Endothelial cell of umbilical vein (primary cell): ENCODE results near the gene NDUFA11. TPM values are rescaled to one million over a fixed set of nuclear protein-coding genes. Genes with fewer than 3 reads are reported as not detected.
"Not testable (repeated sequence)": the region's sequence is repeated elsewhere in the genome, so short reads cannot be mapped to it uniquely, and the experiment has no call there.

Source experiments
- BruUV-seq: library from RNA; stranded (reverse); fragments of 400-500 nt; replicated peaks from 2 replicates; lab custom pipeline; 2021; lab: Mats Ljungman, UMichigan
- CTCF ChIA-PET: fragments of 300-600, 350-600 bp; sonication (Branson Sonifier 250); formaldehyde crosslinking; loops from one replicate; lab custom pipeline; 2021; ENCODE audit warnings: antibody characterized with exemption, inconsistent platforms; lab: Charles Lee
- POLR2A ChIA-PET: fragments of 300-600, 350-600 bp; sonication (Branson Sonifier 250); formaldehyde crosslinking; loops from one replicate; lab custom pipeline; 2021; ENCODE audit warnings: antibody characterized with exemption, inconsistent platforms; lab: Charles Lee
- DNase-seq: peaks from one replicate; pipeline ENCODE4 v3.0.0-alpha.2; 2011; ENCODE audit warnings: low read depth, low spot score
- FAIRE-seq: peaks from 2 replicates; lab custom pipeline; 2011; peaks lifted over from hg19 to GRCh38; lab: Jason Lieb, UNC
- H2AFZ ChIP-seq: 2 replicates; pipeline ENCODE4 v1.6.0; 2012; ENCODE audit warnings: low read depth, low read length, control low read depth, inconsistent platforms
- H3K27ac ChIP-seq: 2 replicates; pipeline ENCODE4 v1.5.1; 2011; ENCODE audit warnings: low read depth, mild to moderate bottlenecking, control low read depth, low read length, moderate library complexity; ENCODE audit not compliant: insufficient read depth
- H3K27me3 ChIP-seq, 2 experiments: 2 replicates each; pipeline versions ENCODE4 v1.6.0 to v1.6.1; 2011; ENCODE audit warnings: low read length in 2 of 2, mixed read lengths in 1 of 2; ENCODE audit not compliant: control insufficient read depth in 2 of 2, insufficient read depth in 2 of 2
- H3K36me3 ChIP-seq, 2 experiments: 2 replicates in 1 of 2; 3 replicates in 1 of 2; pipeline ENCODE4 v1.5.1; 2011; ENCODE audit warnings: low read length in 2 of 2, mild to moderate bottlenecking in 1 of 2, moderate library complexity in 1 of 2; ENCODE audit not compliant: control insufficient read depth in 2 of 2, insufficient read depth in 2 of 2; ENCODE audit errors: extremely low read depth in 1 of 2
- H3K4me1 ChIP-seq: 3 replicates; pipeline ENCODE4 v1.5.1; 2011; ENCODE audit warnings: mild to moderate bottlenecking, low read length; ENCODE audit not compliant: control insufficient read depth, insufficient read depth; ENCODE audit errors: extremely low read depth
- H3K4me2 ChIP-seq: 2 replicates; pipeline ENCODE4 v1.6.1; 2011; ENCODE audit warnings: low read length, control low read depth, mixed read lengths; ENCODE audit not compliant: insufficient read depth
- H3K4me3 ChIP-seq, 3 experiments: fragments of 200-600 bp in 1 of 3; sonication (generic), shearing (Covaris generic) in 1 of 3; replicated peaks in 1 of 3; 2 replicates each; pipeline ENCODE4 v1.5.1; 2011 to 2016; ENCODE audit warnings: control low read depth in 3 of 3, low read length in 3 of 3, mild to moderate bottlenecking in 2 of 3, inconsistent platforms in 1 of 3, low read depth in 1 of 3, moderate library complexity in 1 of 3; ENCODE audit not compliant: insufficient read depth in 1 of 3
- H3K79me2 ChIP-seq: 2 replicates; pipeline ENCODE4 v1.6.0; 2012; ENCODE audit warnings: low read length, inconsistent platforms; ENCODE audit not compliant: control insufficient read depth, insufficient read depth
- H3K9ac ChIP-seq: replicated peaks from 2 replicates; pipeline ENCODE3; 2011; ENCODE audit warnings: low read length, control low read depth; ENCODE audit not compliant: insufficient read depth; ENCODE audit errors: extremely low read depth
- H3K9me1 ChIP-seq: replicated peaks from 3 replicates; pipeline ENCODE4 v1.6.0; 2011; ENCODE audit warnings: mild to moderate bottlenecking, low read length; ENCODE audit not compliant: control insufficient read depth, insufficient read depth; ENCODE audit errors: extremely low read depth
- H3K9me3 ChIP-seq: replicated peaks from 2 replicates; pipeline ENCODE4 v1.5.1; 2012; ENCODE audit warnings: low read length, inconsistent platforms; ENCODE audit not compliant: control insufficient read depth, insufficient read depth
- H4K20me1 ChIP-seq: replicated peaks from 2 replicates; pipeline ENCODE3; 2011; ENCODE audit warnings: mild to moderate bottlenecking, low read length; ENCODE audit not compliant: control insufficient read depth, insufficient read depth; ENCODE audit errors: extremely low read depth
- CTCF ChIP-seq, 2 donors: IDR thresholded peaks; 1 replicate in 1 of 2; 2 replicates in 1 of 2; pipeline ENCODE4 v1.5.1; 2011; ENCODE audit warnings: low read length in 2 of 2, mild to moderate bottlenecking in 2 of 2, moderate library complexity in 2 of 2, control low read depth in 1 of 2, inconsistent platforms in 1 of 2, low read depth in 1 of 2; ENCODE audit not compliant: insufficient read depth in 1 of 2; ENCODE audit errors: extremely low read depth in 1 of 2
- EZH2 ChIP-seq: IDR thresholded peaks from 2 replicates; pipeline ENCODE4 v1.6.1; 2012; ENCODE audit warnings: borderline replicate concordance, low read depth, mild to moderate bottlenecking, moderate library complexity, low read length, inconsistent platforms; ENCODE audit not compliant: severe bottlenecking
- FOS ChIP-seq: IDR thresholded peaks from 2 replicates; pipeline ENCODE4 v1.6.1; 2011; ENCODE audit warnings: mild to moderate bottlenecking, low read length, moderate library complexity, borderline replicate concordance; ENCODE audit not compliant: insufficient read depth
- GATA2 ChIP-seq: IDR thresholded peaks from 2 replicates; pipeline ENCODE4 v1.7.0; 2011; ENCODE audit warnings: low read depth, mild to moderate bottlenecking, moderate library complexity, mixed read lengths, low read length; ENCODE audit not compliant: insufficient read length, insufficient read depth
- JUN ChIP-seq: IDR thresholded peaks from 2 replicates; pipeline ENCODE4 v1.6.1; 2011; ENCODE audit warnings: borderline replicate concordance, low read depth; ENCODE audit not compliant: insufficient read length, insufficient read depth
- MAX ChIP-seq: IDR thresholded peaks from 2 replicates; pipeline ENCODE4 v1.6.1; 2011; ENCODE audit not compliant: insufficient read depth, insufficient read length
- MYC ChIP-seq: IDR thresholded peaks from one replicate; pipeline ENCODE4 v1.6.1; 2011; ENCODE audit warnings: mild to moderate bottlenecking, low read depth, low read length
- POLR2A ChIP-seq: IDR thresholded peaks from 2 replicates; pipeline ENCODE4 v1.6.1; 2012; ENCODE audit warnings: low read depth, mild to moderate bottlenecking, control low read depth, low read length
- POLR2AphosphoS5 ChIP-seq: IDR thresholded peaks from 2 replicates; pipeline ENCODE4 v1.6.1; 2012; ENCODE audit warnings: low read depth, mild to moderate bottlenecking, control low read depth, low read length, moderate library complexity; ENCODE audit not compliant: insufficient read depth
- dilution Hi-C: fragments of 300-500 bp; cut with MboI; formaldehyde crosslinking; loops from one replicate; pipeline ENCODE4 v1.15.0; 2019; ENCODE audit warnings: low sequenced_read_pairs; ENCODE audit not compliant: extremely low pct_ligation_motif_present
- intact Hi-C: fragments of 100-400 bp; cut with micrococcal nuclease; formaldehyde crosslinking; loops from one replicate; pipeline ENCODE4 v1.10.0; 2022
- polyA plus RNA-seq, 4 experiments: library from polyadenylated mRNA; depleted of rRNA in 3 of 4; stranded (reverse) in 3 of 4; unstranded in 1 of 4; fragments of >200 nt; gene quantifications; 2 replicates each; pipeline versions ENCODE4 v1.2.1 to v1.2.3, GENCODE V29; 2011 to 2012; ENCODE audit warnings: missing spikeins in 1 of 4
- total RNA-seq: library from RNA; stranded (reverse); gene quantifications from 2 replicates; pipeline ENCODE4 v1.2.3, GENCODE V29; 2021

NDUFA11 gene
- total and polyA plus RNA-seq, 2 donors (not counting 3 experiments of a cell fraction or from before 2014, with no cell fraction given) = 281 to 876 TPM

- dilution Hi-C loops = no loop called here
- no peak overlapping the region for H3K4me2 ChIP-seq
- no peak for DNase-seq
- no peaks in the 10 kb centered on the region for H3K36me3 ChIP-seq
- ChIA-PET CTCF (interaction anchor here (1.0 kb wide), 1 partner anchor 74 kb away, joined by 3 read pairs; no protein-coding TSS in a partner anchor), POLR2A (no interaction called here)
- no peaks in the 10 kb centered on the region for H3K4me1 ChIP-seq
- H3K27ac ChIP-seq = no peak overlapping the region
- TF ChIP-seq POLR2A (no peak), MAX (no peak), CTCF (IDR thresholded peaks at IDR 0.05; ENCODE audit: extremely low read depth in 1 of 2, insufficient read depth in 1 of 2, low read depth in 1 of 2, low read length in 2 of 2) (no peak), EZH2 (no peak), JUN (no peak), FOS (no peak), GATA2 (no peak), MYC (no peak), POLR2AphosphoS5 (no peak)
- FAIRE-seq = no peak
- H4K20me1 ChIP-seq = no peaks in the 10 kb centered on the region
- no TSS peak for BruUV-seq
- H3K27me3 ChIP-seq = peaks cover 0 to 3% of the 10 kb centered on the region in 2 experiments
- no peaks in the 10 kb centered on the region for H3K9me1 ChIP-seq
- intact Hi-C loops = no loop called here
- no peaks in the 10 kb centered on the region for H3K9me3 ChIP-seq
- no peak overlapping the region for H3K9ac ChIP-seq
- no peak overlapping the region for H2AFZ ChIP-seq
- H3K4me3 ChIP-seq = no peak overlapping the region
- H3K79me2 ChIP-seq = no peaks in the 10 kb centered on the region
These were observed 26.2 kb downstream of the NDUFA11 start for GRCh38 chr19:5877427-5877826.

DNA sequence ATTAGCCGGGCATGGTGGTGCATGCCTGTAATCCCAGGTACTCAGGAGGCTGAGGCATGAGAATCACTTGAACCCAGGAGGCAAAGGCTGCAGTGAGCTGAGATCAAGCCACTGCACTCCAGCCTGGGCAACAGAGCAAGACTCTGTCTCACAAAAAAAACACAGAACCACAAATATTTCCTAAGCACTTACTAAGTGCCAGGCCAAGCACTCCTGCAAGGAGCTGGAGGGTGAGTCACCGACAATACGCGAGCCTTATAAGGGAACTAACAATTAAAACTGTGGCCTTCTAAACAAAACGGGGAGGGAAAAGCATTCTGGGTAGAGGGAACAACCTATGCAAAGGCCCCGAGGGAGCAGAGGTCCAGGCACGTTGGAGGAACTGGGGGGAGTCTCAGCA lies 29.1 kb downstream of the NDUFA11 start:
- H3K4me1 ChIP-seq, H3K27me3 ChIP-seq, H3K9ac ChIP-seq, BruUV-seq, dilution Hi-C loops, H3K9me1 ChIP-seq, FAIRE-seq, DNase-seq, H3K4me2 ChIP-seq, POLR2A ChIA-PET, H3K36me3 ChIP-seq, H3K4me3 ChIP-seq, H2AFZ ChIP-seq, CTCF ChIA-PET, H4K20me1 ChIP-seq, intact Hi-C loops, H3K9me3 ChIP-seq, H3K79me2 ChIP-seq, H3K27ac ChIP-seq: not testable (repeated sequence)
